HepG2 (cell line): ENCODE measurements around the gene UBFD1. TPM values are rescaled to one million over a fixed set of nuclear protein-coding genes. Genes with fewer than 3 reads are reported as not detected.
A peak's percentile ranks its signal among the peaks of the same experiment; 100 is the strongest.

Source experiments
- AGO2 ChIP-seq: fragments of 200-400 bp; formaldehyde crosslinking; optimal IDR thresholded peaks from 2 replicates; pipeline ENCODE3; 2017; ENCODE audit warnings: mild to moderate bottlenecking, low read depth, low read length, moderate library complexity
- ATF3 ChIP-seq: sonication (generic); formaldehyde crosslinking; IDR thresholded peaks from 2 replicates; pipeline ENCODE4 v1.4.0; 2020; ENCODE audit warnings: missing genetic modification reagents
- ATF5 ChIP-seq: sonication (generic); formaldehyde crosslinking; IDR thresholded peaks from 2 replicates; pipeline ENCODE4 v1.4.0; 2020; ENCODE audit warnings: mild to moderate bottlenecking, low read depth, missing genetic modification reagents
- CBX1 ChIP-seq: IDR thresholded peaks from one replicate; pipeline ENCODE4 v1.6.1; 2016; ENCODE audit warnings: antibody characterized with exemption, low read depth
- CENPX ChIP-seq: sonication (generic); formaldehyde crosslinking; IDR thresholded peaks from 2 replicates; pipeline ENCODE4 v1.9.0; 2021; ENCODE audit warnings: mild to moderate bottlenecking, missing genetic modification reagents, moderate library complexity
- DR1 ChIP-seq: sonication (generic); formaldehyde crosslinking; IDR thresholded peaks from 2 replicates; pipeline ENCODE4 v1.8.0; 2021; ENCODE audit warnings: mild to moderate bottlenecking, missing genetic modification reagents, inconsistent platforms
- EZH2 ChIP-seq: conservative IDR thresholded peaks from 2 replicates; pipeline ENCODE4 v1.6.1; 2012; ENCODE audit warnings: mild to moderate bottlenecking, low read depth, low read length, moderate library complexity
- GABPA ChIP-seq, 2 experiments: IDR thresholded peaks; 2 replicates each; pipeline ENCODE4 v1.6.1; 2011 to 2016; ENCODE audit warnings: low read depth in 2 of 2, low read length in 1 of 2, missing biosample characterization in 1 of 2, missing genetic modification characterization in 1 of 2
- JUND ChIP-seq: sonication (generic); formaldehyde crosslinking; IDR thresholded peaks from 2 replicates; pipeline ENCODE4 v1.8.0; 2022; ENCODE audit warnings: mild to moderate bottlenecking, missing genetic modification reagents
- KMT2B ChIP-seq: IDR thresholded peaks from 2 replicates; pipeline ENCODE4 v1.6.1; 2016; ENCODE audit warnings: missing genetic modification reagents, missing compliant biosample characterization
- MTA1 ChIP-seq: sonication (generic); formaldehyde crosslinking; IDR thresholded peaks from 2 replicates; pipeline ENCODE4 v1.4.0; 2020; ENCODE audit warnings: missing genetic modification reagents, mild to moderate bottlenecking, borderline replicate concordance
- NFIC ChIP-seq: IDR thresholded peaks from 2 replicates; pipeline ENCODE4 v1.6.1; 2012; ENCODE audit warnings: mild to moderate bottlenecking, low read length, inconsistent platforms
- RARA ChIP-seq: IDR thresholded peaks from 2 replicates; pipeline ENCODE4 v1.6.1; 2016; ENCODE audit warnings: missing genetic modification reagents, missing compliant biosample characterization
- RELA ChIP-seq: sonication (generic); formaldehyde crosslinking; IDR thresholded peaks from 2 replicates; pipeline ENCODE4 v1.4.0; 2020; ENCODE audit warnings: missing genetic modification reagents
- RXRB ChIP-seq: IDR thresholded peaks from 2 replicates; pipeline ENCODE4 v1.6.1; 2016; ENCODE audit warnings: borderline replicate concordance, missing genetic modification reagents, missing compliant biosample characterization
- SIN3B ChIP-seq: fragments of 150-350 bp; IDR thresholded peaks from 2 replicates; pipeline ENCODE4 v1.6.1; 2014; ENCODE audit warnings: low read length
- SP4 ChIP-seq: sonication (generic); formaldehyde crosslinking; IDR thresholded peaks from 2 replicates; pipeline ENCODE4 v1.8.1; 2023; ENCODE audit warnings: mild to moderate bottlenecking, missing genetic modification reagents
- TOPORS ChIP-seq: sonication (generic); formaldehyde crosslinking; IDR thresholded peaks from 2 replicates; pipeline ENCODE4 v1.8.0; 2023; ENCODE audit warnings: mild to moderate bottlenecking, missing genetic modification reagents
- YEATS2 ChIP-seq: sonication (generic); formaldehyde crosslinking; IDR thresholded peaks from 2 replicates; pipeline ENCODE4 v1.4.0; 2020; ENCODE audit warnings: missing genetic modification reagents, borderline replicate concordance
- ZBTB46 ChIP-seq: sonication (generic); formaldehyde crosslinking; IDR thresholded peaks from 2 replicates; pipeline ENCODE4 v1.4.0; 2020; ENCODE audit warnings: mild to moderate bottlenecking, missing genetic modification reagents, borderline replicate concordance
- ZBTB49 ChIP-seq: sonication (generic); formaldehyde crosslinking; IDR thresholded peaks from 2 replicates; pipeline ENCODE4 v1.4.0; 2020; ENCODE audit warnings: missing genetic modification reagents, borderline replicate concordance
- ZBTB7A ChIP-seq: sonication (generic); formaldehyde crosslinking; IDR thresholded peaks from 2 replicates; pipeline ENCODE4 v1.8.0; 2022; ENCODE audit warnings: mild to moderate bottlenecking, missing genetic modification reagents
- ZNF354B ChIP-seq: sonication (generic); formaldehyde crosslinking; IDR thresholded peaks from 2 replicates; pipeline ENCODE4 v1.8.0; 2022; ENCODE audit warnings: mild to moderate bottlenecking, missing genetic modification reagents
- ZNF672 ChIP-seq: sonication (generic); formaldehyde crosslinking; IDR thresholded peaks from 2 replicates; pipeline ENCODE4 v1.8.1; 2022; ENCODE audit warnings: missing genetic modification reagents
- ZNF772 ChIP-seq: sonication (generic); formaldehyde crosslinking; IDR thresholded peaks from 2 replicates; pipeline ENCODE4 v1.5.0; 2020; ENCODE audit warnings: mild to moderate bottlenecking, missing genetic modification reagents
- ZNF816 ChIP-seq: sonication (generic); formaldehyde crosslinking; IDR thresholded peaks from 2 replicates; pipeline ENCODE4 v1.8.0; 2022; ENCODE audit warnings: missing genetic modification reagents, mild to moderate bottlenecking, borderline replicate concordance
- ZSCAN29 ChIP-seq: sonication (generic); formaldehyde crosslinking; conservative IDR thresholded peaks from 2 replicates; pipeline ENCODE4 v1.4.0; 2020; ENCODE audit warnings: mild to moderate bottlenecking, missing genetic modification reagents
- polyA plus RNA-seq, 8 experiments: library from polyadenylated mRNA; depleted of rRNA in 3 of 8; stranded (reverse) in 7 of 8; unstranded in 1 of 8; fragments of >200 nt; fragmentation: Illumina TruSeq in 4 of 8; extraction: Trizol in 4 of 8; gene quantifications; 2 replicates each; pipeline versions ENCODE4 v1.2.1 to v1.2.3, GENCODE V29; 2011 to 2016; ENCODE audit warnings: low read depth in 4 of 8, missing spikeins in 1 of 8, mixed read lengths in 1 of 8; ENCODE audit not compliant: insufficient read depth in 1 of 8
- total RNA-seq, 5 experiments: library from RNA; depleted of rRNA; stranded (reverse); fragments of >200 nt; fragmentation: Illumina TruSeq; extraction: Trizol; gene quantifications; 2 replicates each; pipeline ENCODE4 v1.2.3, GENCODE V29; 2016; ENCODE audit warnings: low read depth in 1 of 5

UBFD1 gene
- total and polyA plus RNA-seq, 2 of the 13 experiments (the other 11 are each of a cell fraction or from before 2014, with no cell fraction given) = 100 to 111 TPM

- TF ChIP-seq SP4 (CRISPR knock-in tag) = peak; percentile 95
- TF ChIP-seq YEATS2 = peak; percentile 98
- no peak for TF ChIP-seq NFIC
- peak; percentile 87 for TF ChIP-seq SIN3B
- peak; percentile 98 for TF ChIP-seq CBX1
- peak; percentile 69 for TF ChIP-seq ATF3
- TF ChIP-seq RARA (CRISPR knock-in tag) = peak; percentile 67
- TF ChIP-seq ZNF354B (CRISPR knock-in tag) = peak; percentile 42; the same call in 1 of the 2 replicates
- no peak for TF ChIP-seq ATF5 (CRISPR knock-in tag)
- 0 out of 2 replicates have a peak, but pooled peaks have one; percentile 33 for TF ChIP-seq ZBTB7A
- TF ChIP-seq AGO2 = peak; percentile 95
- no peak for TF ChIP-seq CENPX (CRISPR knock-in tag)
- no peak for TF ChIP-seq ZSCAN29 (CRISPR knock-in tag)
- TF ChIP-seq MTA1 (CRISPR knock-in tag) = peak; percentile 67; the same call in 1 of the 2 replicates
- TF ChIP-seq ZNF816 (CRISPR knock-in tag) = peak; percentile 96
- no peak for TF ChIP-seq ZNF672 (CRISPR knock-in tag)
- peak; percentile 45; the same call in 1 of the 2 replicates for TF ChIP-seq ZBTB46
- peak; percentile 96 for TF ChIP-seq DR1
- peak; percentile 88; the same call in 1 of the 2 replicates for TF ChIP-seq RELA (CRISPR knock-in tag)
- peak; percentile 84 for TF ChIP-seq GABPA (IDR thresholded peaks at IDR 0.05; ENCODE audit: low read depth, low read length)
- peak; percentile 79 for TF ChIP-seq GABPA (CRISPR knock-in tag; IDR thresholded peaks at IDR 0.05; ENCODE audit: low read depth)
- peak; percentile 75 for TF ChIP-seq RXRB (CRISPR knock-in tag)
- TF ChIP-seq ZNF772 (CRISPR knock-in tag) = peak; percentile 97
- TF ChIP-seq EZH2 = no peak
- peak; percentile 78; the same call in 1 of the 2 replicates for TF ChIP-seq JUND (CRISPR knock-in tag)
- peak; percentile 90 for TF ChIP-seq KMT2B (CRISPR knock-in tag)
- peak; percentile 99 for TF ChIP-seq TOPORS
- TF ChIP-seq ZBTB49 (CRISPR knock-in tag) = peak; percentile 58; the same call in 1 of the 2 replicates
Measured at GRCh38 chr16:23595951-23596720, 38.6 kb downstream of the UBFD1 start, which contains the start of gene NDUFAB1 (continued).
